Stimulated activated CD4-positive, alpha-beta T cell treated with anti-CD3 and anti-CD28 coated beads, Interleukin-15, amount 100 ng/mL, for 24 hours (primary cell): Measurements from ENCODE around the gene PIAS1.
"Not testable (repeated sequence)": the region's sequence is repeated elsewhere in the genome, so short reads cannot be mapped to it uniquely, and the experiment has no call there.

Experiments
- DNase-seq: peaks from one replicate; pipeline ENCODE4 v3.0.0-alpha.2; 2020

The PIAS1 gene

GRCh38 chr15:68034719-68035293, 19.3 kb upstream of the PIAS1 start:
- no peak for DNase-seq

- no peak for DNase-seq
Measured at GRCh38 chr15:68038246-68038645, 15.9 kb upstream of the PIAS1 start.

GRCh38 chr15:68040144-68040543, 14.0 kb upstream of the PIAS1 start:
- DNase-seq, result no peak

- no peak for DNase-seq
Measured at GRCh38 chr15:68042156-68042854, 11.8 kb upstream of the PIAS1 start.

- no peak for DNase-seq
Measured at GRCh38 chr15:68042855-68043222, 11.3 kb upstream of the PIAS1 start.

GRCh38 chr15:68045289-68046265, 8.5 kb upstream of the PIAS1 start:
- no peak for DNase-seq

GRCh38 chr15:68047826-68048225, 6.3 kb upstream of the PIAS1 start:
- DNase-seq, result no peak

GRCh38 chr15:68051109-68051508, 3.0 kb upstream of the PIAS1 start:
- DNase-seq, result no peak

- no peak for DNase-seq
Measured at GRCh38 chr15:68051907-68052306, 2.2 kb upstream of the PIAS1 start.

- DNase-seq, result no peak
Measured at GRCh38 chr15:68052431-68052830, 1.7 kb upstream of the PIAS1 start.

GRCh38 chr15:68053001-68053400, 1.1 kb upstream of the PIAS1 start:
- no peak for DNase-seq

GRCh38 chr15:68054628-68055223, 611 bp downstream of the PIAS1 start:
- peak; percentile 50 for DNase-seq

GRCh38 chr15:68055224-68055705, 1.1 kb downstream of the PIAS1 start:
- DNase-seq, result peak; percentile 81

GRCh38 chr15:68056097-68056865, 2.2 kb downstream of the PIAS1 start:
- DNase-seq, result no peak

GRCh38 chr15:68057034-68057433, 2.9 kb downstream of the PIAS1 start:
- DNase-seq, result no peak

GRCh38 chr15:68057758-68058157, 3.6 kb downstream of the PIAS1 start:
- DNase-seq, result no peak

- not testable (repeated sequence) for DNase-seq
Measured at GRCh38 chr15:68058970-68059369, 4.9 kb downstream of the PIAS1 start.

- DNase-seq, result no peak
Measured at GRCh38 chr15:68059630-68060029, 5.5 kb downstream of the PIAS1 start.

- DNase-seq, result no peak
Measured at GRCh38 chr15:68061171-68061570, 7.1 kb downstream of the PIAS1 start.

- no peak for DNase-seq
Measured at GRCh38 chr15:68061602-68062001, 7.5 kb downstream of the PIAS1 start.

- DNase-seq, result no peak
Measured at GRCh38 chr15:68062214-68062613, 8.1 kb downstream of the PIAS1 start.

GRCh38 chr15:68062946-68063465, 8.9 kb downstream of the PIAS1 start:
- DNase-seq, result no peak
